HepG2 (cell line): ENCODE data around the gene NELFCD. TPM values are rescaled to one million over a fixed set of nuclear protein-coding genes. Genes with fewer than 3 reads are reported as not detected.

Experiments
- AGO2 ChIP-seq: fragments of 200-400 bp; formaldehyde crosslinking; optimal IDR thresholded peaks from 2 replicates; pipeline ENCODE3; 2017; ENCODE audit warnings: mild to moderate bottlenecking, low read depth, low read length, moderate library complexity
- AHR ChIP-seq: IDR thresholded peaks from 2 replicates; pipeline ENCODE4 v1.6.1; 2018; ENCODE audit warnings: missing genetic modification reagents, missing compliant biosample characterization
- CBFB ChIP-seq: sonication (generic); formaldehyde crosslinking; IDR thresholded peaks from 2 replicates; pipeline ENCODE4 v1.4.0; 2020; ENCODE audit warnings: missing genetic modification reagents
- CREB1 ChIP-seq, 2 experiments: fragments of 450-650 bp in 1 of 2; IDR thresholded peaks; 2 replicates each; pipeline ENCODE4 v1.6.1; 2016 to 2017; ENCODE audit warnings: control low read depth in 1 of 2, mild to moderate bottlenecking in 1 of 2, missing compliant biosample characterization in 1 of 2, missing genetic modification characterization in 1 of 2
- GABPB1 ChIP-seq: IDR thresholded peaks from 2 replicates; pipeline ENCODE4 v1.6.1; 2016; ENCODE audit warnings: mild to moderate bottlenecking, missing genetic modification reagents, moderate library complexity, missing compliant biosample characterization
- GPN1 ChIP-seq: sonication (generic); formaldehyde crosslinking; IDR thresholded peaks from 2 replicates; pipeline ENCODE4 v1.5.1; 2020; ENCODE audit warnings: missing genetic modification reagents, borderline replicate concordance
- HMG20B ChIP-seq: conservative IDR thresholded peaks from 2 replicates; pipeline ENCODE4 v1.6.1; 2016; ENCODE audit warnings: missing genetic modification reagents, missing compliant biosample characterization
- MAFF ChIP-seq: IDR thresholded peaks from 2 replicates; pipeline ENCODE4 v1.6.1; 2011; ENCODE audit warnings: low read depth, low read length, improper control_type of control experiment
- NFKBIZ ChIP-seq: IDR thresholded peaks from 2 replicates; pipeline ENCODE4 v1.6.1; 2018; ENCODE audit warnings: missing genetic modification reagents, missing compliant biosample characterization
- SETDB1 ChIP-seq: sonication (generic); formaldehyde crosslinking; IDR thresholded peaks from 2 replicates; pipeline ENCODE4 v1.5.1; 2020; ENCODE audit warnings: missing genetic modification reagents, mild to moderate bottlenecking, borderline replicate concordance
- STAT5B ChIP-seq: sonication (generic); formaldehyde crosslinking; IDR thresholded peaks from 2 replicates; pipeline ENCODE4 v1.4.0; 2020; ENCODE audit warnings: missing genetic modification reagents
- ZNF121 ChIP-seq: sonication (generic); formaldehyde crosslinking; IDR thresholded peaks from 2 replicates; pipeline ENCODE4 v1.5.0; 2020; ENCODE audit warnings: mild to moderate bottlenecking, missing genetic modification reagents
- ZNF20 ChIP-seq: sonication (generic); formaldehyde crosslinking; IDR thresholded peaks from 2 replicates; pipeline ENCODE4 v1.4.0; 2020; ENCODE audit warnings: mild to moderate bottlenecking, moderate library complexity, missing genetic modification reagents
- ZNF674 ChIP-seq: sonication (generic); formaldehyde crosslinking; IDR thresholded peaks from 2 replicates; pipeline ENCODE4 v1.5.0; 2020; ENCODE audit warnings: low read depth, mild to moderate bottlenecking, missing genetic modification reagents
- ZNF792 ChIP-seq: IDR thresholded peaks from 2 replicates; pipeline ENCODE4 v1.6.1; 2016
- ZSCAN22 ChIP-seq: sonication (generic); formaldehyde crosslinking; IDR thresholded peaks from 2 replicates; pipeline ENCODE4 v1.4.0; 2020; ENCODE audit warnings: mild to moderate bottlenecking, missing genetic modification reagents
- polyA plus RNA-seq, 8 experiments: library from polyadenylated mRNA; depleted of rRNA in 3 of 8; stranded (reverse) in 7 of 8; unstranded in 1 of 8; fragments of >200 nt; fragmentation: Illumina TruSeq in 4 of 8; extraction: Trizol in 4 of 8; gene quantifications; 2 replicates each; pipeline versions ENCODE4 v1.2.1 to v1.2.3, GENCODE V29; 2011 to 2016; ENCODE audit warnings: low read depth in 4 of 8, missing spikeins in 1 of 8, mixed read lengths in 1 of 8; ENCODE audit not compliant: insufficient read depth in 1 of 8
- total RNA-seq, 5 experiments: library from RNA; depleted of rRNA; stranded (reverse); fragments of >200 nt; fragmentation: Illumina TruSeq; extraction: Trizol; gene quantifications; 2 replicates each; pipeline ENCODE4 v1.2.3, GENCODE V29; 2016; ENCODE audit warnings: low read depth in 1 of 5
- TF ChIP-seq, protein P1 (sequence below): sonication (generic); formaldehyde crosslinking; IDR thresholded peaks from 2 replicates; pipeline ENCODE4 v1.5.1; 2020; ENCODE audit warnings: mild to moderate bottlenecking, missing genetic modification reagents, borderline replicate concordance
- TF ChIP-seq, protein P2 (sequence below): sonication (generic); formaldehyde crosslinking; IDR thresholded peaks from 2 replicates; pipeline ENCODE4 v1.5.0; 2020; ENCODE audit warnings: mild to moderate bottlenecking, missing genetic modification reagents
- TF ChIP-seq, protein P3 (sequence below): sonication (generic); formaldehyde crosslinking; IDR thresholded peaks from 2 replicates; pipeline ENCODE4 v1.4.0; 2020; ENCODE audit warnings: missing genetic modification reagents

The NELFCD gene
- total and polyA plus RNA-seq, 2 of the 13 experiments (the other 11 are each of a cell fraction or from before 2014, with no cell fraction given), result 159 to 203 TPM

DNA sequence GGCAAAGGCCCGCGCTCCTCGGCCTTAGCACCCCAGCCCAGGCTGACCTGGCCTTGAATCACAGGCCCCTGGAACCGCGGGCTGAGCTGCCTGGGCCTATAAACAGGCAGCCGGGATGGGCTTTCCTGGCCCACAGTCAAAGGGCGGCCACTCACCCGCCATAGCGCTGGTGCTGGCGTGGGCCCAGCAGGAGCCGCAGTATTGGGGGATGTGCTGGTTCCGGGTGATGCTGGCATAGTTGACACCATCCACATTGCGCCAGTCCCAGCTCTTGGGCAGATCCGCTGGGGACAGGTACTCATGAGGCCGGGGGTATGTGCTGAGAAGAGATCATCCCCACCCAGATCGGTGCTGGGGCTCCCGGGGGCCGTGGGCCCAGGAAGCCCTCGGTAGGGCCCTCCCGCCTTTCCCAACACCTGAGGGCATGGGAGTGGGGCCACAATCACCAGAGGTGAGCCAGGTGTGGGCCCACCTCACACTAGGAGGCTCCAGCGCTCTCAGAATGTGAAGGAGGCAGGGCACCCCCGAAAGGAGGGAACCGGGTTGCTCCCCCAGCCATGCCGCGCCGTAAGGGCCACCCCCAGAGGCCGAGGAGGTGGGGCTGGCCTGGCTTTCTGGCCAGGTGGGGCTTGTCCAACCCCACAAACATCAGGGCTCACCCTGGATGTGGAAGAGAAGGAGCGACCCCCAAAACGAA, 25.3 kb downstream of the NELFCD start (continued):
- TF ChIP-seq, protein P1, sequence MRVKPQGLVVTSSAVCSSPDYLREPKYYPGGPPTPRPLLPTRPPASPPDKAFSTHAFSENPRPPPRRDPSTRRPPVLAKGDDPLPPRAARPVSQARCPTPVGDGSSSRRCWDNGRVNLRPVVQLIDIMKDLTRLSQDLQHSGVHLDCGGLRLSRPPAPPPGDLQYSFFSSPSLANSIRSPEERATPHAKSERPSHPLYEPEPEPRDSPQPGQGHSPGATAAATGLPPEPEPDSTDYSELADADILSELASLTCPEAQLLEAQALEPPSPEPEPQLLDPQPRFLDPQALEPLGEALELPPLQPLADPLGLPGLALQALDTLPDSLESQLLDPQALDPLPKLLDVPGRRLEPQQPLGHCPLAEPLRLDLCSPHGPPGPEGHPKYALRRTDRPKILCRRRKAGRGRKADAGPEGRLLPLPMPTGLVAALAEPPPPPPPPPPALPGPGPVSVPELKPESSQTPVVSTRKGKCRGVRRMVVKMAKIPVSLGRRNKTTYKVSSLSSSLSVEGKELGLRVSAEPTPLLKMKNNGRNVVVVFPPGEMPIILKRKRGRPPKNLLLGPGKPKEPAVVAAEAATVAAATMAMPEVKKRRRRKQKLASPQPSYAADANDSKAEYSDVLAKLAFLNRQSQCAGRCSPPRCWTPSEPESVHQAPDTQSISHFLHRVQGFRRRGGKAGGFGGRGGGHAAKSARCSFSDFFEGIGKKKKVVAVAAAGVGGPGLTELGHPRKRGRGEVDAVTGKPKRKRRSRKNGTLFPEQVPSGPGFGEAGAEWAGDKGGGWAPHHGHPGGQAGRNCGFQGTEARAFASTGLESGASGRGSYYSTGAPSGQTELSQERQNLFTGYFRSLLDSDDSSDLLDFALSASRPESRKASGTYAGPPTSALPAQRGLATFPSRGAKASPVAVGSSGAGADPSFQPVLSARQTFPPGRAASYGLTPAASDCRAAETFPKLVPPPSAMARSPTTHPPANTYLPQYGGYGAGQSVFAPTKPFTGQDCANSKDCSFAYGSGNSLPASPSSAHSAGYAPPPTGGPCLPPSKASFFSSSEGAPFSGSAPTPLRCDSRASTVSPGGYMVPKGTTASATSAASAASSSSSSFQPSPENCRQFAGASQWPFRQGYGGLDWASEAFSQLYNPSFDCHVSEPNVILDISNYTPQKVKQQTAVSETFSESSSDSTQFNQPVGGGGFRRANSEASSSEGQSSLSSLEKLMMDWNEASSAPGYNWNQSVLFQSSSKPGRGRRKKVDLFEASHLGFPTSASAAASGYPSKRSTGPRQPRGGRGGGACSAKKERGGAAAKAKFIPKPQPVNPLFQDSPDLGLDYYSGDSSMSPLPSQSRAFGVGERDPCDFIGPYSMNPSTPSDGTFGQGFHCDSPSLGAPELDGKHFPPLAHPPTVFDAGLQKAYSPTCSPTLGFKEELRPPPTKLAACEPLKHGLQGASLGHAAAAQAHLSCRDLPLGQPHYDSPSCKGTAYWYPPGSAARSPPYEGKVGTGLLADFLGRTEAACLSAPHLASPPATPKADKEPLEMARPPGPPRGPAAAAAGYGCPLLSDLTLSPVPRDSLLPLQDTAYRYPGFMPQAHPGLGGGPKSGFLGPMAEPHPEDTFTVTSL (CRISPR knock-in tag), result no peak
- no peak for TF ChIP-seq AHR (CRISPR knock-in tag)
- 0 out of 2 replicates have a peak, but pooled peaks have one; percentile 51 for TF ChIP-seq NFKBIZ (CRISPR knock-in tag)
- no peak for TF ChIP-seq STAT5B (CRISPR knock-in tag)
- no peak for TF ChIP-seq ZNF792
- TF ChIP-seq CREB1 (IDR thresholded peaks at IDR 0.05), result no peak
- TF ChIP-seq CREB1 (CRISPR knock-in tag; IDR thresholded peaks at IDR 0.05), result no peak
- TF ChIP-seq MAFF, result no peak
- no peak for TF ChIP-seq ZNF20 (CRISPR knock-in tag)
- TF ChIP-seq, protein P2, sequence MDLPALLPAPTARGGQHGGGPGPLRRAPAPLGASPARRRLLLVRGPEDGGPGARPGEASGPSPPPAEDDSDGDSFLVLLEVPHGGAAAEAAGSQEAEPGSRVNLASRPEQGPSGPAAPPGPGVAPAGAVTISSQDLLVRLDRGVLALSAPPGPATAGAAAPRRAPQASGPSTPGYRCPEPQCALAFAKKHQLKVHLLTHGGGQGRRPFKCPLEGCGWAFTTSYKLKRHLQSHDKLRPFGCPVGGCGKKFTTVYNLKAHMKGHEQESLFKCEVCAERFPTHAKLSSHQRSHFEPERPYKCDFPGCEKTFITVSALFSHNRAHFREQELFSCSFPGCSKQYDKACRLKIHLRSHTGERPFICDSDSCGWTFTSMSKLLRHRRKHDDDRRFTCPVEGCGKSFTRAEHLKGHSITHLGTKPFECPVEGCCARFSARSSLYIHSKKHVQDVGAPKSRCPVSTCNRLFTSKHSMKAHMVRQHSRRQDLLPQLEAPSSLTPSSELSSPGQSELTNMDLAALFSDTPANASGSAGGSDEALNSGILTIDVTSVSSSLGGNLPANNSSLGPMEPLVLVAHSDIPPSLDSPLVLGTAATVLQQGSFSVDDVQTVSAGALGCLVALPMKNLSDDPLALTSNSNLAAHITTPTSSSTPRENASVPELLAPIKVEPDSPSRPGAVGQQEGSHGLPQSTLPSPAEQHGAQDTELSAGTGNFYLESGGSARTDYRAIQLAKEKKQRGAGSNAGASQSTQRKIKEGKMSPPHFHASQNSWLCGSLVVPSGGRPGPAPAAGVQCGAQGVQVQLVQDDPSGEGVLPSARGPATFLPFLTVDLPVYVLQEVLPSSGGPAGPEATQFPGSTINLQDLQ (CRISPR knock-in tag), result no peak
- TF ChIP-seq ZNF121 (CRISPR knock-in tag), result no peak
- no peak for TF ChIP-seq ZSCAN22 (CRISPR knock-in tag)
- no peak for TF ChIP-seq GABPB1 (CRISPR knock-in tag)
- peak; percentile 45 for TF ChIP-seq AGO2
- TF ChIP-seq GPN1 (CRISPR knock-in tag), result no peak
- TF ChIP-seq CBFB, result no peak
- TF ChIP-seq, protein P3, sequence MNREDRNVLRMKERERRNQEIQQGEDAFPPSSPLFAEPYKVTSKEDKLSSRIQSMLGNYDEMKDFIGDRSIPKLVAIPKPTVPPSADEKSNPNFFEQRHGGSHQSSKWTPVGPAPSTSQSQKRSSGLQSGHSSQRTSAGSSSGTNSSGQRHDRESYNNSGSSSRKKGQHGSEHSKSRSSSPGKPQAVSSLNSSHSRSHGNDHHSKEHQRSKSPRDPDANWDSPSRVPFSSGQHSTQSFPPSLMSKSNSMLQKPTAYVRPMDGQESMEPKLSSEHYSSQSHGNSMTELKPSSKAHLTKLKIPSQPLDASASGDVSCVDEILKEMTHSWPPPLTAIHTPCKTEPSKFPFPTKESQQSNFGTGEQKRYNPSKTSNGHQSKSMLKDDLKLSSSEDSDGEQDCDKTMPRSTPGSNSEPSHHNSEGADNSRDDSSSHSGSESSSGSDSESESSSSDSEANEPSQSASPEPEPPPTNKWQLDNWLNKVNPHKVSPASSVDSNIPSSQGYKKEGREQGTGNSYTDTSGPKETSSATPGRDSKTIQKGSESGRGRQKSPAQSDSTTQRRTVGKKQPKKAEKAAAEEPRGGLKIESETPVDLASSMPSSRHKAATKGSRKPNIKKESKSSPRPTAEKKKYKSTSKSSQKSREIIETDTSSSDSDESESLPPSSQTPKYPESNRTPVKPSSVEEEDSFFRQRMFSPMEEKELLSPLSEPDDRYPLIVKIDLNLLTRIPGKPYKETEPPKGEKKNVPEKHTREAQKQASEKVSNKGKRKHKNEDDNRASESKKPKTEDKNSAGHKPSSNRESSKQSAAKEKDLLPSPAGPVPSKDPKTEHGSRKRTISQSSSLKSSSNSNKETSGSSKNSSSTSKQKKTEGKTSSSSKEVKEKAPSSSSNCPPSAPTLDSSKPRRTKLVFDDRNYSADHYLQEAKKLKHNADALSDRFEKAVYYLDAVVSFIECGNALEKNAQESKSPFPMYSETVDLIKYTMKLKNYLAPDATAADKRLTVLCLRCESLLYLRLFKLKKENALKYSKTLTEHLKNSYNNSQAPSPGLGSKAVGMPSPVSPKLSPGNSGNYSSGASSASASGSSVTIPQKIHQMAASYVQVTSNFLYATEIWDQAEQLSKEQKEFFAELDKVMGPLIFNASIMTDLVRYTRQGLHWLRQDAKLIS, result no peak
- no peak for TF ChIP-seq ZNF674 (CRISPR knock-in tag)
- TF ChIP-seq HMG20B, result 0 out of 2 replicates have a peak, but pooled peaks have one; percentile 24
- TF ChIP-seq SETDB1 (CRISPR knock-in tag), result no peak
